ENCODE data around the gene PPP1CA. TPM values are rescaled to one million over a fixed set of nuclear protein-coding genes. Genes with fewer than 3 reads are reported as not detected.

The PPP1CA gene
- polyA plus RNA-seq, 3 donors, result 209 to 551 (median 461) TPM

GRCh38 chr11:67439321-67440228 lies 37.9 kb upstream of the PPP1CA start:
- H3K9ac ChIP-seq (ENCODE audit: insufficient read depth, low read length, poor library complexity, severe bottlenecking), result no peak overlapping the region

More at GRCh38 chr11:67439321-67440228, 37.9 kb upstream of the PPP1CA start:
- Histone ChIP-seq H3K4me2 (replicated peaks; ENCODE audit: extremely low read depth, low read length, poor library complexity, severe bottlenecking) (no peak overlapping the region), H3K27me3 (ENCODE audit: control insufficient read depth in 2 of 2, insufficient read depth in 2 of 2, low read length in 2 of 2) (no peaks in the 10 kb centered on the region), H3K79me2 (ENCODE audit: insufficient read depth, low read length) (no peaks in the 10 kb centered on the region), H3K4me3 (replicated peaks in 1 of 3; ENCODE audit: low read depth in 2 of 3, low read length in 3 of 3) (no peak overlapping the region), H3K9me3 (replicated peaks in 1 of 2; ENCODE audit: control insufficient read depth in 1 of 2, insufficient read depth in 1 of 2, low read length in 2 of 2) (no peaks in the 10 kb centered on the region), H3K27ac (ENCODE audit: low read depth in 1 of 2, low read length in 2 of 2) (peak overlapping the region in 1 of 2 donors; percentile 8), H3K36me3 (replicated peaks in 1 of 2; ENCODE audit: control insufficient read depth in 1 of 2, insufficient read depth in 2 of 2, low read length in 2 of 2) (peaks cover 17 to 60% of the 10 kb centered on the region in 2 donors), H4K20me1 (ENCODE audit: insufficient read depth, low read length) (peaks cover 76% of the 10 kb centered on the region), H2AFZ (ENCODE audit: insufficient read depth, low read depth, low read length, poor library complexity, severe bottlenecking) (no peak overlapping the region), H3K4me1 (ENCODE audit: control insufficient read depth in 1 of 2, insufficient read depth in 2 of 2, low read length in 2 of 2) (peaks cover 31 to 65% of the 10 kb centered on the region in 2 donors)
- H3K4me3 Mint-ChIP-seq, result peak overlapping the region in 1 of 2 donors; percentile 41
- H3K27me3 Mint-ChIP-seq (ENCODE audit: low read depth in 3 of 3), result peaks cover 0 to 2% (median 1%) of the 10 kb centered on the region in 3 donors
- DNase-seq, result peak in 2 of 3 donors; percentile 27 to 42
- H3K4me1 Mint-ChIP-seq, result peaks cover 51% of the 10 kb centered on the region
- WGBS (ENCODE audit: insufficient coverage), result 47% methylated on average over 21 of the region's 31 CpGs
- H3K27ac Mint-ChIP-seq, result peak overlapping the region; percentile 41 to 82 (median 69)
- TF ChIP-seq CTCF (IDR thresholded peaks at IDR 0.05), result peak; percentile 15
- H3K36me3 Mint-ChIP-seq, result peaks cover 35 to 46% of the 10 kb centered on the region in 2 donors
- no peaks in the 10 kb centered on the region for H3K9me3 Mint-ChIP-seq
- intact Hi-C loops (cut with micrococcal nuclease), result no loop called here

Measured in CD14-positive monocyte (primary cell).